SK-N-SH (cell line): ENCODE measurements around the gene PDE4D. TPM values are rescaled to one million over a fixed set of nuclear protein-coding genes. Genes with fewer than 3 reads are reported as not detected.
"Not testable (repeated sequence)": the region's sequence is repeated elsewhere in the genome, so short reads cannot be mapped to it uniquely, and the experiment has no call there.

Experiments
- CTCF ChIA-PET: fragments of 300-600, 350-600 bp; formaldehyde crosslinking; extraction: SDS; loops from one replicate; lab custom pipeline; 2021; lab: Yijun Ruan, JAX
- POLR2A ChIA-PET: fragments of 350-600 bp; sonication (Branson Sonifier 250); formaldehyde crosslinking; extraction: SDS; loops from one replicate; lab custom pipeline; 2020; ENCODE audit warnings: antibody characterized with exemption, inconsistent platforms; lab: Yijun Ruan, JAX
- DNase-seq: peaks from one replicate; pipeline ENCODE4 v3.0.0; 2012
- H2AFZ ChIP-seq: fragments of 200-600 bp; sonication (generic); 2 replicates; pipeline ENCODE4 v1.8.1; 2016; ENCODE audit warnings: antibody characterized with exemption, mild to moderate bottlenecking, low read depth
- H3F3A ChIP-seq: fragments of 200-600 bp; sonication (generic); replicated peaks from 2 replicates; pipeline ENCODE3; 2016; ENCODE audit warnings: antibody characterized with exemption, mild to moderate bottlenecking; ENCODE audit not compliant: insufficient read depth
- H3K27ac ChIP-seq, 2 experiments: fragments of 200-500 bp in 1 of 2; fragments of 200-600 bp in 1 of 2; sonication (Bioruptor generic) in 1 of 2; sonication (generic), shearing (Covaris generic) in 1 of 2; 2 replicates each; pipeline versions ENCODE4 v1.5.1 to v1.6.1; 2014 to 2016; ENCODE audit warnings: low read depth in 2 of 2, inconsistent platforms in 1 of 2, low read length in 1 of 2, mild to moderate bottlenecking in 1 of 2, mixed read lengths in 1 of 2
- H3K27me3 ChIP-seq: fragments of 200-600 bp; sonication (generic), shearing (Covaris generic); 2 replicates; pipeline ENCODE4 v1.6.1; 2016; ENCODE audit warnings: mixed run types; ENCODE audit not compliant: insufficient read depth
- H3K36me3 ChIP-seq, 2 experiments: fragments of 200-500 bp in 1 of 2; fragments of 200-600 bp in 1 of 2; sonication (Bioruptor generic) in 1 of 2; sonication (generic) in 1 of 2; replicated peaks in 1 of 2; 2 replicates each; pipeline versions ENCODE3 to v1.5.1; 2014 to 2016; ENCODE audit warnings: low read length in 1 of 2, mild to moderate bottlenecking in 1 of 2; ENCODE audit not compliant: insufficient read depth in 2 of 2, control insufficient read depth in 1 of 2
- H3K4me1 ChIP-seq, 2 experiments: fragments of 200-500 bp in 1 of 2; fragments of 200-600 bp in 1 of 2; sonication (Bioruptor generic) in 1 of 2; sonication (generic), shearing (Covaris generic) in 1 of 2; 2 replicates each; pipeline versions ENCODE4 v1.5.1 to v1.6.1; 2014 to 2016; ENCODE audit warnings: low read depth in 1 of 2, low read length in 1 of 2, mixed run types in 1 of 2; ENCODE audit not compliant: insufficient read depth in 2 of 2, control insufficient read depth in 1 of 2
- H3K4me2 ChIP-seq: fragments of 200-600 bp; sonication (generic), shearing (Covaris generic); 2 replicates; pipeline ENCODE4 v1.6.1; 2017; ENCODE audit warnings: mixed run types
- H3K4me3 ChIP-seq, 2 experiments: fragments of 200-500 bp in 1 of 2; fragments of 200-600 bp in 1 of 2; sonication (Bioruptor generic) in 1 of 2; sonication (generic), shearing (Covaris generic) in 1 of 2; 2 replicates each; pipeline versions ENCODE4 v1.5.1 to v1.8.1; 2014 to 2016; ENCODE audit warnings: low read depth in 2 of 2, inconsistent platforms in 1 of 2, low read length in 1 of 2, mild to moderate bottlenecking in 1 of 2, mixed read lengths in 1 of 2, moderate library complexity in 1 of 2
- H3K79me2 ChIP-seq: fragments of 200-600 bp; sonication (generic); 2 replicates; pipeline ENCODE4 v1.8.1; 2017; ENCODE audit warnings: mild to moderate bottlenecking; ENCODE audit not compliant: insufficient read depth
- H3K9ac ChIP-seq: fragments of 200-600 bp; sonication (generic); 2 replicates; pipeline ENCODE4 v1.6.1; 2017; ENCODE audit warnings: mixed run types
- H3K9me2 ChIP-seq: fragments of 200-600 bp; sonication (generic); 2 replicates; pipeline ENCODE4 v1.6.1; 2017; ENCODE audit warnings: mixed run types
- H3K9me3 ChIP-seq: fragments of 200-600 bp; sonication (generic); 2 replicates; pipeline ENCODE4 v1.6.1; 2017; ENCODE audit warnings: mixed run types, mild to moderate bottlenecking, moderate library complexity
- H4K20me1 ChIP-seq: fragments of 200-600 bp; sonication (generic); 2 replicates; pipeline ENCODE4 v1.6.1; 2017; ENCODE audit warnings: mild to moderate bottlenecking, mixed run types; ENCODE audit not compliant: insufficient read depth
- ELF1 ChIP-seq: IDR thresholded peaks from 2 replicates; pipeline ENCODE4 v1.4.0; 2012
- EP300 ChIP-seq, 2 experiments: IDR thresholded peaks; 2 replicates each; pipeline versions ENCODE4 v1.4.0 to v1.6.1; 2012; ENCODE audit warnings: borderline replicate concordance in 1 of 2, low read depth in 1 of 2, low read length in 1 of 2
- FOSL2 ChIP-seq: IDR thresholded peaks from 2 replicates; pipeline ENCODE4 v1.4.0; 2012; ENCODE audit warnings: low read depth, mild to moderate bottlenecking, moderate library complexity, borderline replicate concordance
- MXI1 ChIP-seq: IDR thresholded peaks from 2 replicates; pipeline ENCODE4 v1.6.1; 2012; ENCODE audit warnings: mild to moderate bottlenecking, low read depth, low read length, improper control_type of control experiment
- POLR2AphosphoS5 ChIP-seq: IDR thresholded peaks from 2 replicates; pipeline ENCODE4 v1.6.1; 2012; ENCODE audit warnings: low read depth, low read length
- RAD21 ChIP-seq: IDR thresholded peaks from 2 replicates; pipeline ENCODE4 v1.6.1; 2012; ENCODE audit warnings: mild to moderate bottlenecking, low read length
- RCOR1 ChIP-seq: fragments of 150-350 bp; IDR thresholded peaks from 2 replicates; pipeline ENCODE4 v1.6.1; 2017; ENCODE audit warnings: antibody characterized with exemption, low read length
- RXRA ChIP-seq: IDR thresholded peaks from 2 replicates; pipeline ENCODE4 v1.4.0; 2012; ENCODE audit warnings: low read depth, mild to moderate bottlenecking, borderline replicate concordance
- SIN3A ChIP-seq: IDR thresholded peaks from 2 replicates; pipeline ENCODE4 v1.6.1; 2012; ENCODE audit warnings: low read depth, mild to moderate bottlenecking, low read length, moderate library complexity, borderline replicate concordance
- SMC3 ChIP-seq: IDR thresholded peaks from 2 replicates; pipeline ENCODE4 v1.6.1; 2012; ENCODE audit warnings: low read depth, low read length, improper control_type of control experiment
- TAF1 ChIP-seq: IDR thresholded peaks from 2 replicates; pipeline ENCODE4 v1.6.1; 2012; ENCODE audit warnings: low read depth, mild to moderate bottlenecking, low read length, moderate library complexity, borderline replicate concordance
- WGBS: methylation state at CpG from one replicate; pipeline ENCODE4 v1.1.6; 2017; ENCODE audit warnings: low lambda C conversion rate; 5-methylcytosine and 5-hydroxymethylcytosine counted together
- polyA plus RNA-seq, 3 experiments: library from polyadenylated mRNA; depleted of rRNA; stranded (reverse); fragments of >200 nt; gene quantifications; 2 replicates each; pipeline ENCODE4 v1.2.3, GENCODE V29; 2012
- TF ChIP-seq, protein P1 (sequence below): fragments of 200-600 bp; sonication (generic); IDR thresholded peaks from 2 replicates; pipeline ENCODE4 v1.6.1; 2017; ENCODE audit warnings: antibody characterized with exemption, mild to moderate bottlenecking, moderate library complexity
- TF ChIP-seq, protein P2 (sequence below): fragments of 150-350 bp; IDR thresholded peaks from 2 replicates; pipeline ENCODE4 v1.6.1; 2017; ENCODE audit warnings: antibody characterized with exemption, low read length, low read depth, borderline replicate concordance
- TF ChIP-seq, protein P3 (sequence below): IDR thresholded peaks from 2 replicates; pipeline ENCODE4; 2012
- TF ChIP-seq, protein P4 (sequence below): IDR thresholded peaks from 2 replicates; pipeline ENCODE4 v1.4.0; 2012; ENCODE audit warnings: low read depth, borderline replicate concordance

Gene PDE4D
- polyA plus RNA-seq, 1 of the 3 experiments (the other 2 are of a cell fraction) = 2.4 TPM

DNA sequence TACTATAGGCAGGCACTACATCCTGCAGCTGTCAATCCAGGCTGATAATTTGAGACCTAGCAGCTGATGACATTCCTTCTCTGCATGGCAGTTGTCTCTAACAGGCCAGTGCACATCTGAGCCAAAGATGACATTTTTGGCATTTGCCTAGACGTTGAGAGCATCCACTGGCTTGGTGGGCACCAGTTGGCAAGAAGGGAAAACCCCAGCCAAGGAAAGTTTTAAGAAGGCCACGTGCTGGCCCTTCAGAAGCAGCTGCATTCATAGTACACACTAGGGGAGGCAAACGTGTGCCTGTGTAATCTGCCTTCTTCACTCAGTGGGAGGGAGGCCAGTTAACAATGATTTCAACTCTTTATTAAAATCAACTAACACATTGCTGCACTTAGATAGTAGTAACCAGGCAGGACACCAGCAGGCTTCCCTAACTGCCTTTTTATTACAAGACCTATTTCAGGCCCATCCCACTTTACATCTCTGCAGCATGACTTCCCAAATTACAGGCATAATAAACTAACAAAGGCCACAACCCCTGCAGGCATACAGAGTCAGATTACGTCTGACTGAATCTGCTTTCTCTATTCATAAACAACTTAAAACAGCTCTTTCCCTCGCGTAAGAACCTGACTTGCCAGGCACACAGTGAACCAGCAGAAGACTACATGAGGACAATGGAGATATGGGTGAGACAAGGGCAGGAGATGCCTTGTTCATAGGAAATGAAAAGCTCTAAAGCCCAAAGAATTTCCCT, 576.3 kb downstream of the PDE4D start (continued):
- TF ChIP-seq, protein P1, sequence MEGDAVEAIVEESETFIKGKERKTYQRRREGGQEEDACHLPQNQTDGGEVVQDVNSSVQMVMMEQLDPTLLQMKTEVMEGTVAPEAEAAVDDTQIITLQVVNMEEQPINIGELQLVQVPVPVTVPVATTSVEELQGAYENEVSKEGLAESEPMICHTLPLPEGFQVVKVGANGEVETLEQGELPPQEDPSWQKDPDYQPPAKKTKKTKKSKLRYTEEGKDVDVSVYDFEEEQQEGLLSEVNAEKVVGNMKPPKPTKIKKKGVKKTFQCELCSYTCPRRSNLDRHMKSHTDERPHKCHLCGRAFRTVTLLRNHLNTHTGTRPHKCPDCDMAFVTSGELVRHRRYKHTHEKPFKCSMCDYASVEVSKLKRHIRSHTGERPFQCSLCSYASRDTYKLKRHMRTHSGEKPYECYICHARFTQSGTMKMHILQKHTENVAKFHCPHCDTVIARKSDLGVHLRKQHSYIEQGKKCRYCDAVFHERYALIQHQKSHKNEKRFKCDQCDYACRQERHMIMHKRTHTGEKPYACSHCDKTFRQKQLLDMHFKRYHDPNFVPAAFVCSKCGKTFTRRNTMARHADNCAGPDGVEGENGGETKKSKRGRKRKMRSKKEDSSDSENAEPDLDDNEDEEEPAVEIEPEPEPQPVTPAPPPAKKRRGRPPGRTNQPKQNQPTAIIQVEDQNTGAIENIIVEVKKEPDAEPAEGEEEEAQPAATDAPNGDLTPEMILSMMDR = no peak

DNA sequence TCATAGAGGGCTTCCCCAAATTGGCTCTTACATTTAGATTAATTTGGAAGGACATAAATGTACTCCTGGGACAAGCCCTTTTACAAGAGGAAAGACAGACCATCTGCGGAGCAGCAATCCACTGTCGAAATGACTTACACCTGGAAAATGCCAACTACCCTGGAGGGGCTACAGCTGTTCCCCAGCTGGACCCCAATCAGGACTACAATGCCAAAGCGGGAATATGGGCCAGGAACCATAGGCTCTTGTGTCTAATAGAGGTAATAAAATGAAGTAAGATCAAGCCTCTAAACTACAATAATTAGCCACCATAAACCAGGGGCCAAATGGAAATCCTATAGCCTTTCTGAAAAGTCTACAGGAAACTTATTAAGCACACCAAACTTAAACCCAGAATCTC, 581.3 kb downstream of the PDE4D start:
- Histone ChIP-seq H3K4me3 (no peak overlapping the region), H3K79me2 (no peaks in the 10 kb centered on the region; the same call in 1 of the 2 replicates), H4K20me1 (no peaks in the 10 kb centered on the region), H3K27me3 (no peaks in the 10 kb centered on the region), H2AFZ (no peak overlapping the region), H3K4me2 (no peak overlapping the region), H3K4me1 (peaks cover 0 to 7% of the 10 kb centered on the region in 2 experiments; a peak in 2 of 4 replicates), H3F3A (no peaks in the 10 kb centered on the region), H3K9me2 (no peaks in the 10 kb centered on the region), H3K9me3 (no peaks in the 10 kb centered on the region), H3K27ac (no peak overlapping the region), H3K36me3 (no peaks in the 10 kb centered on the region), H3K9ac (no peak overlapping the region)
- TF ChIP-seq, protein P2, sequence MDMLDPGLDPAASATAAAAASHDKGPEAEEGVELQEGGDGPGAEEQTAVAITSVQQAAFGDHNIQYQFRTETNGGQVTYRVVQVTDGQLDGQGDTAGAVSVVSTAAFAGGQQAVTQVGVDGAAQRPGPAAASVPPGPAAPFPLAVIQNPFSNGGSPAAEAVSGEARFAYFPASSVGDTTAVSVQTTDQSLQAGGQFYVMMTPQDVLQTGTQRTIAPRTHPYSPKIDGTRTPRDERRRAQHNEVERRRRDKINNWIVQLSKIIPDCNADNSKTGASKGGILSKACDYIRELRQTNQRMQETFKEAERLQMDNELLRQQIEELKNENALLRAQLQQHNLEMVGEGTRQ = no peak
- TF ChIP-seq, protein P3, sequence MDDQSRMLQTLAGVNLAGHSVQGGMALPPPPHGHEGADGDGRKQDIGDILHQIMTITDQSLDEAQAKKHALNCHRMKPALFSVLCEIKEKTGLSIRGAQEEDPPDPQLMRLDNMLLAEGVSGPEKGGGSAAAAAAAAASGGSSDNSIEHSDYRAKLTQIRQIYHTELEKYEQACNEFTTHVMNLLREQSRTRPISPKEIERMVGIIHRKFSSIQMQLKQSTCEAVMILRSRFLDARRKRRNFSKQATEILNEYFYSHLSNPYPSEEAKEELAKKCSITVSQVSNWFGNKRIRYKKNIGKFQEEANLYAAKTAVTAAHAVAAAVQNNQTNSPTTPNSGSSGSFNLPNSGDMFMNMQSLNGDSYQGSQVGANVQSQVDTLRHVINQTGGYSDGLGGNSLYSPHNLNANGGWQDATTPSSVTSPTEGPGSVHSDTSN = no peak
- no peak for TF ChIP-seq RCOR1
- TF ChIP-seq POLR2AphosphoS5 = no peak
- TF ChIP-seq ELF1 = no peak
- no peak for TF ChIP-seq SMC3
- TF ChIP-seq EP300 (IDR thresholded peaks at IDR 0.05; ENCODE audit: borderline replicate concordance in 1 of 2, low read depth in 1 of 2, low read length in 1 of 2) = no peak
- no peak for TF ChIP-seq SIN3A
- TF ChIP-seq FOSL2 = no peak
- no peak for TF ChIP-seq RXRA
- TF ChIP-seq, protein P4, sequence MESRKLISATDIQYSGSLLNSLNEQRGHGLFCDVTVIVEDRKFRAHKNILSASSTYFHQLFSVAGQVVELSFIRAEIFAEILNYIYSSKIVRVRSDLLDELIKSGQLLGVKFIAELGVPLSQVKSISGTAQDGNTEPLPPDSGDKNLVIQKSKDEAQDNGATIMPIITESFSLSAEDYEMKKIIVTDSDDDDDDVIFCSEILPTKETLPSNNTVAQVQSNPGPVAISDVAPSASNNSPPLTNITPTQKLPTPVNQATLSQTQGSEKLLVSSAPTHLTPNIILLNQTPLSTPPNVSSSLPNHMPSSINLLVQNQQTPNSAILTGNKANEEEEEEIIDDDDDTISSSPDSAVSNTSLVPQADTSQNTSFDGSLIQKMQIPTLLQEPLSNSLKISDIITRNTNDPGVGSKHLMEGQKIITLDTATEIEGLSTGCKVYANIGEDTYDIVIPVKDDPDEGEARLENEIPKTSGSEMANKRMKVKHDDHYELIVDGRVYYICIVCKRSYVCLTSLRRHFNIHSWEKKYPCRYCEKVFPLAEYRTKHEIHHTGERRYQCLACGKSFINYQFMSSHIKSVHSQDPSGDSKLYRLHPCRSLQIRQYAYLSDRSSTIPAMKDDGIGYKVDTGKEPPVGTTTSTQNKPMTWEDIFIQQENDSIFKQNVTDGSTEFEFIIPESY = no peak
- TF ChIP-seq TAF1 = no peak
- TF ChIP-seq RAD21 = no peak
- TF ChIP-seq MXI1 = no peak
- ChIA-PET POLR2A (no interaction called here), CTCF (interaction anchor here (1.0 kb wide), 1 partner anchor 14 kb away, joined by 3 read pairs; no protein-coding TSS in a partner anchor)
- DNase-seq = no peak
- WGBS = 78% methylated on average over 3 of the region's 3 CpGs

DNA sequence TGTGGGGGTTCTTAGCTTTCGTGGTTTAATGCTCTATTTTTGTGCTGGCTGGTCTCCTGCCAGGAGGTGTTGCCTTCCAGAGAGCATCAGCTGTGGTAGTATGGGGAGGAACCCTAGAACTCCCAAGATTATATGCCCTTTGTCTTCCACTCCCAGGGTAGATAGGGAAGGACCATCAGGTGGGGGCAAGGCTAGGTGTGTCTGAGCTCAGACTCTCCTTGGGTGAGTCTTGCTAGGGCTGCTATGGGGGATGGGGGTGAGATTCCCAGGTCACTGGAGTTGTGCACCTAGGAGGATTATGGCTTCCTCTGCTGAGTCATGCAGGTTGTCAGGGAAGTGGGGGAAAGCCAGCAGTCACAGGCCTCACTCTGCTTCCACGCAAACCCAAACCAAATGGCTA, 584.8 kb downstream of the PDE4D start:
- H4K20me1 ChIP-seq, H2AFZ ChIP-seq, H3K9me2 ChIP-seq, POLR2A ChIA-PET, H3K4me2 ChIP-seq, H3F3A ChIP-seq, H3K27me3 ChIP-seq, DNase-seq, H3K36me3 ChIP-seq, H3K4me1 ChIP-seq, H3K79me2 ChIP-seq, H3K9ac ChIP-seq, H3K4me3 ChIP-seq, H3K9me3 ChIP-seq, H3K27ac ChIP-seq: not testable (repeated sequence)
- WGBS = 79% methylated on average over 2 of the region's 2 CpGs
- CTCF ChIA-PET = interaction anchor here (1.3 kb wide), 1 partner anchor 59 kb away, joined by 3 read pairs; no protein-coding TSS in a partner anchor
